CD8-positive, alpha-beta memory T cell (primary cell): ENCODE data around the gene ACP6. TPM values are rescaled to one million over a fixed set of nuclear protein-coding genes. Genes with fewer than 3 reads are reported as not detected.

Source experiments
- CTCF ChIA-PET: fragments of 350-600 bp; sonication (Branson Sonifier 250); formaldehyde crosslinking; loops from one replicate; lab custom pipeline; 2021; ENCODE audit warnings: antibody characterized with exemption; lab: Charles Lee
- POLR2A ChIA-PET: fragments of 350-600 bp; sonication (Branson Sonifier 250); formaldehyde crosslinking; loops from one replicate; lab custom pipeline; 2021; ENCODE audit warnings: antibody characterized with exemption; lab: Charles Lee
- DNase-seq, 5 donors: peaks; one replicate each; pipeline versions ENCODE4 v3.0.0 to v3.0.0-alpha.2; 2020 to 2022; ENCODE audit warnings: mixed read lengths in 1 of 5
- H3K27ac ChIP-seq: one replicate; pipeline ENCODE4 v1.7.0; 2013; ENCODE audit warnings: low read depth, mild to moderate bottlenecking, low read length, moderate library complexity
- H3K27me3 ChIP-seq: 2 replicates; pipeline ENCODE4 v1.7.0; 2013; ENCODE audit warnings: low read length, mild to moderate bottlenecking; ENCODE audit not compliant: insufficient read depth, poor library complexity, severe bottlenecking
- H3K36me3 ChIP-seq: 2 replicates; pipeline ENCODE4 v1.7.0; 2013; ENCODE audit warnings: mild to moderate bottlenecking, low read length, moderate library complexity; ENCODE audit not compliant: insufficient read depth
- H3K4me1 ChIP-seq: 2 replicates; pipeline ENCODE4 v1.7.0; 2013; ENCODE audit warnings: mild to moderate bottlenecking, low read length, moderate library complexity; ENCODE audit not compliant: insufficient read depth
- H3K4me3 ChIP-seq: 2 replicates; pipeline ENCODE4 v1.7.0; 2013; ENCODE audit warnings: mild to moderate bottlenecking, low read length
- H3K9me3 ChIP-seq: 2 replicates; pipeline ENCODE4 v1.7.0; 2013; ENCODE audit warnings: mild to moderate bottlenecking, low read length
- H3K27ac Mint-ChIP-seq, 8 donors: one replicate each; pipeline ENCODE4 v1.8.0; 2020 to 2021; ENCODE audit warnings: mixed read lengths in 8 of 8, mild to moderate bottlenecking in 6 of 8, inconsistent platforms in 3 of 8, moderate library complexity in 3 of 8
- H3K27me3 Mint-ChIP-seq, 2 donors: one replicate each; pipeline ENCODE4 v1.8.0; 2020 to 2021; ENCODE audit warnings: mixed read lengths in 2 of 2, mild to moderate bottlenecking in 1 of 2, moderate library complexity in 1 of 2
- H3K36me3 Mint-ChIP-seq, 3 donors: one replicate each; pipeline ENCODE4 v1.8.0; 2020 to 2021; ENCODE audit warnings: mixed read lengths in 3 of 3, inconsistent platforms in 1 of 3, mild to moderate bottlenecking in 1 of 3
- H3K4me1 Mint-ChIP-seq, 3 donors: one replicate each; pipeline ENCODE4 v1.8.0; 2020 to 2021; ENCODE audit warnings: mixed read lengths in 3 of 3, inconsistent platforms in 1 of 3, mild to moderate bottlenecking in 1 of 3
- H3K4me3 Mint-ChIP-seq, 7 donors: one replicate each; pipeline ENCODE4 v1.8.0; 2020 to 2021; ENCODE audit warnings: mixed read lengths in 7 of 7, mild to moderate bottlenecking in 6 of 7, moderate library complexity in 4 of 7, inconsistent platforms in 2 of 7
- H3K9me3 Mint-ChIP-seq, 5 donors: one replicate each; pipeline ENCODE4 v1.8.0; 2020 to 2022; ENCODE audit warnings: mixed read lengths in 5 of 5, mild to moderate bottlenecking in 3 of 5, moderate library complexity in 2 of 5, inconsistent platforms in 1 of 5
- polyA plus RNA-seq: library from polyadenylated mRNA; unstranded; fragments of 300-500 nt; fragmentation: Illumina TruSeq; gene quantifications from one replicate; pipeline ENCODE4 v1.2.3, GENCODE V29; 2021
- total RNA-seq, 2 experiments: library from RNA; stranded (reverse); gene quantifications; one replicate each; pipeline ENCODE4 v1.2.3, GENCODE V29; 2021

Gene ACP6
- total RNA-seq, result 1 to 10 TPM; 5.2 to 7.5 TPM
- polyA plus RNA-seq, result 14.7 TPM

- H3K27me3 ChIP-seq, result no peaks in the 10 kb centered on the region
- peak within 1 kb of the TSS; percentile 94 to 98 (median 98) for H3K4me3 Mint-ChIP-seq
- no peaks in the 10 kb centered on the region for H3K36me3 ChIP-seq
- peaks cover 15% of the 10 kb centered on the region for H3K4me1 ChIP-seq
- CTCF ChIA-PET, result interaction anchor here (0.9 to 1.7 kb wide), 8 partner anchors 9 to 222 kb away, joined by 3 to 10 read pairs (median 4); no protein-coding TSS in a partner anchor
- H3K27ac ChIP-seq, result peak within 1 kb of the TSS; percentile 49
- peaks cover 0 to 3% (median 0%) of the 10 kb centered on the region in 5 donors for H3K9me3 Mint-ChIP-seq
- peak within 1 kb of the TSS; percentile 60 to 96 (median 91) for H3K27ac Mint-ChIP-seq
- POLR2A ChIA-PET, result interaction anchor here (0.7 to 1.2 kb wide), 3 partner anchors 21 to 130 kb away, joined by 3 to 4 read pairs (median 4); partner anchors contain the start of gene BCL9
- peak; percentile 70 to 89 (median 80) for DNase-seq
- peaks cover 2 to 14% of the 10 kb centered on the region in 2 donors for H3K27me3 Mint-ChIP-seq
- H3K4me1 Mint-ChIP-seq, result peaks cover 15 to 32% (median 23%) of the 10 kb centered on the region in 3 donors
- peaks cover 0 to 9% (median 1%) of the 10 kb centered on the region in 3 donors for H3K36me3 Mint-ChIP-seq
- peak within 1 kb of the TSS; percentile 94 for H3K4me3 ChIP-seq
- no peaks in the 10 kb centered on the region for H3K9me3 ChIP-seq
These were observed at the start of gene ACP6 for GRCh38 chr1:147670319-147671001. Gene ACP6, minus strand, starts transcription at chr1:147670524. Its CDS starts 476 bp downstream, at chr1:147670048.

- H3K4me3 Mint-ChIP-seq, result no peak overlapping the region
- H3K27ac Mint-ChIP-seq, result peak overlapping the region in 1 of 8 donors; percentile 43
These were observed 49.4 kb upstream of the ACP6 start for GRCh38 chr1:147719711-147720225.

GRCh38 chr1:147719029-147719698 lies 48.8 kb upstream of the ACP6 start:
- Mint-ChIP-seq H3K4me1 (peaks cover 8 to 10% (median 9%) of the 10 kb centered on the region in 3 donors), H3K27ac (no peak overlapping the region), H3K27me3 (peaks cover 24 to 43% of the 10 kb centered on the region in 2 donors), H3K9me3 (peaks cover 0 to 5% (median 2%) of the 10 kb centered on the region in 5 donors), H3K4me3 (no peak overlapping the region), H3K36me3 (peaks cover 0 to 6% (median 0%) of the 10 kb centered on the region in 3 donors)
- peaks cover 9% of the 10 kb centered on the region for H3K27me3 ChIP-seq
- no peaks in the 10 kb centered on the region for H3K9me3 ChIP-seq
- DNase-seq, result no peak
- POLR2A ChIA-PET, result no interaction called here
- H3K27ac ChIP-seq, result no peak overlapping the region
- no peaks in the 10 kb centered on the region for H3K36me3 ChIP-seq
- H3K4me3 ChIP-seq, result no peak overlapping the region
- H3K4me1 ChIP-seq, result peaks cover 4% of the 10 kb centered on the region
- CTCF ChIA-PET, result interaction anchor here (1.6 kb wide), 1 partner anchor 173 kb away, joined by 4 read pairs; no protein-coding TSS in a partner anchor

More at GRCh38 chr1:147719711-147720225, 49.4 kb upstream of the ACP6 start:
- no peak for DNase-seq
- ChIA-PET CTCF (interaction anchor here (1.6 to 2.1 kb wide), 2 partner anchors 17 to 173 kb away, joined by 4 to 5 read pairs; no protein-coding TSS in a partner anchor), POLR2A (no interaction called here)
- H3K36me3 Mint-ChIP-seq, result peaks cover 0 to 6% (median 0%) of the 10 kb centered on the region in 3 donors
- peaks cover 21 to 37% of the 10 kb centered on the region in 2 donors for H3K27me3 Mint-ChIP-seq
- H3K9me3 ChIP-seq, result no peaks in the 10 kb centered on the region
- no peak overlapping the region for H3K27ac ChIP-seq
- H3K27me3 ChIP-seq, result peaks cover 9% of the 10 kb centered on the region
- peaks cover 8 to 10% (median 9%) of the 10 kb centered on the region in 3 donors for H3K4me1 Mint-ChIP-seq
- no peak overlapping the region for H3K4me3 ChIP-seq
- H3K4me1 ChIP-seq, result peaks cover 4% of the 10 kb centered on the region
- no peaks in the 10 kb centered on the region for H3K36me3 ChIP-seq
- peaks cover 0 to 5% (median 2%) of the 10 kb centered on the region in 5 donors for H3K9me3 Mint-ChIP-seq

- POLR2A ChIA-PET, result no interaction called here
These were observed 47.4 kb upstream of the ACP6 start for GRCh38 chr1:147717706-147718097.

DNA sequence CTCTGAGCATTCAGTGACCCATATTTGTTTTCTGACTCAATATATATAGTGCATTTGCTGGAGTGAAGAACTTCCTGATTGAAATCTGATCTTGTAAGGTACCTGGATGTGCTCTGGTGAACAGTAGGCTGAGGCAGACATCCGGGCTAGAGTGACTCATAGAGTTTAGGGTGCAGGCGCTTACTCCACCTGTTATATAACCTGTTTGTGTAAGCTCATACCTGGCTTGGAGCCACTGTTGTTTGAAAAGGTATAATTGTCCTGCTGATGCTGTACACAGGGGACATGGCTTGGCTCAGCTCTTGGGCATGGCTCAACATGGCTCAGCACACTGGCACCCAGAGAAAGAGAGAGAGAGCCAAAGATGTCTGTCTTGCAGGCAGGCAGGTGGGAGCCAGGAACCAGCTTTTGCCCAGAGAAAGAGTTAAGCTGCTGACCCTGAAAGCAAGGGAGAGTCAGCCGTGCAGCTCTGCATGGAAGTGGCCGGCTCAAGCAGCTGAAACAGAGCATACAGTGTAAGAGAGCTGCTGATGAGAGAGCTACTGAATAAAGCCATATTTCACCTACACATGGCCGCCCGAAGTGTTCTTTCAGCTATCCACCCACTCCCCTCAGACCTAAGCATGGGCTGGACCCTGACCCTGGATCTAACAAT lies 46.9 kb upstream of the ACP6 start:
- Histone ChIP-seq H3K4me3 (no peak overlapping the region), H3K9me3 (no peaks in the 10 kb centered on the region), H3K27me3 (peaks cover 9% of the 10 kb centered on the region), H3K27ac (no peak overlapping the region), H3K36me3 (no peaks in the 10 kb centered on the region), H3K4me1 (peaks cover 4% of the 10 kb centered on the region)
- Mint-ChIP-seq H3K4me3 (peak overlapping the region in 4 of 7 donors; percentile 1 to 44 (median 18)), H3K9me3 (peaks cover 0 to 5% (median 2%) of the 10 kb centered on the region in 5 donors), H3K4me1 (peaks cover 8 to 10% (median 9%) of the 10 kb centered on the region in 3 donors), H3K27me3 (peaks cover 23 to 49% of the 10 kb centered on the region in 2 donors), H3K36me3 (peaks cover 0 to 6% (median 0%) of the 10 kb centered on the region in 3 donors), H3K27ac (peak overlapping the region in 6 of 8 donors; percentile 9 to 87 (median 71))
- DNase-seq, result peak in 1 of 5 donors; percentile 9
- POLR2A ChIA-PET, result no interaction called here
- CTCF ChIA-PET, result interaction anchor here (0.9 to 1.5 kb wide), 2 partner anchors 13 to 15 kb away, joined by 4 to 5 read pairs; no protein-coding TSS in a partner anchor

More at GRCh38 chr1:147717706-147718097, 47.4 kb upstream of the ACP6 start:
- Histone ChIP-seq H3K27me3 (peaks cover 9% of the 10 kb centered on the region), H3K4me3 (no peak overlapping the region), H3K4me1 (peaks cover 4% of the 10 kb centered on the region), H3K36me3 (no peaks in the 10 kb centered on the region), H3K27ac (no peak overlapping the region), H3K9me3 (no peaks in the 10 kb centered on the region)
- Mint-ChIP-seq H3K27ac (peak overlapping the region in 1 of 8 donors; percentile 87), H3K4me1 (peaks cover 8 to 10% (median 9%) of the 10 kb centered on the region in 3 donors), H3K27me3 (peaks cover 22 to 47% of the 10 kb centered on the region in 2 donors), H3K9me3 (peaks cover 0 to 5% (median 2%) of the 10 kb centered on the region in 5 donors), H3K36me3 (peaks cover 0 to 6% (median 0%) of the 10 kb centered on the region in 3 donors), H3K4me3 (peak overlapping the region in 1 of 7 donors; percentile 16)
- CTCF ChIA-PET, result interaction anchor here (0.9 to 1.5 kb wide), 2 partner anchors 14 to 16 kb away, joined by 4 to 5 read pairs; no protein-coding TSS in a partner anchor
- DNase-seq, result no peak

DNA sequence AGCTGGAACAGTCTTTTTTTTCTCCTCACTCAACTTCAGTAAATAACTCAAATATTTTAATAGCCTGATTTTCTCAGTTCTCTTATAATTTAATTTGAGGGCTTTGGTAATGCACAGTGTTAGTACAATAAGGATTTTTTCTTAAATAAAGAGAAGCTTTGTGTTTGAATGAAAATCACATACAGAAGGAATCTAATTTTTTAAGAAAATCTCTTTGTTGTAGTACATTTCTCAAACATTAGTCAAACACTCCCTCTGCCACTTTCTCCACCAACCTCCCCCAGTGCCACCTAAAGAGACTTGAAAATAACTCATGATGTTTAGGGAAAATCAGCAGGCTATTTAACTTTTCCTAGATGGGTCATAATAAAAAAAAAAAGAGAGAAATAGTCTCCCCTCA lies 42.3 kb upstream of the ACP6 start:
- Mint-ChIP-seq H3K27ac (peak overlapping the region in 1 of 8 donors; percentile 1), H3K4me3 (no peak overlapping the region), H3K9me3 (no peaks in the 10 kb centered on the region), H3K36me3 (no peaks in the 10 kb centered on the region), H3K4me1 (peaks cover 7 to 8% (median 8%) of the 10 kb centered on the region in 3 donors), H3K27me3 (peaks cover 20 to 53% of the 10 kb centered on the region in 2 donors)
- ChIA-PET POLR2A (interaction anchor here (0.7 kb wide), 1 partner anchor 24 kb away, joined by 3 read pairs; no protein-coding TSS in a partner anchor), CTCF (no interaction called here)
- no peak for DNase-seq
- Histone ChIP-seq H3K4me1 (peaks cover 4% of the 10 kb centered on the region), H3K4me3 (no peak overlapping the region), H3K27me3 (no peaks in the 10 kb centered on the region), H3K27ac (no peak overlapping the region), H3K9me3 (no peaks in the 10 kb centered on the region), H3K36me3 (no peaks in the 10 kb centered on the region)
